ENCODE data around the gene TRERF1.

DNA sequence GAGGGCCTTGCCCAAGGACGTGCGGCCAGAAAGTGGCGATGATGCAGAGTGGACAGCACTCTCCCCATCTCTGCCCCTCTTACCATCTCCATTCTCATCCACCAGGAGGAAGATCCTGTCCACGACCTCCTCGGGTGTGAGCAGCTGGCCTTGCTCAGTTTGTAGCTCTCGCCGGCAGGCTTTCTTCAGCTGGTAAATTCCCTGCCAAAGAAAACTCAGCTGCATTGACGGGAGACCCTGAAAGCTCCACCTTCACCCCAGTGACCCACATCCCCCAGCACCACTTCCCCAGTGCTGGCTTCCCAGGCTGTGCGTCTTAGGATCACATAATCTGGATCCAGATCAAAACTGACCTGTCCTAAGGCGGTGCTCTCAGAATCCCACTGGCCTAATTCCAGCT is 266.1 kb downstream of the TRERF1 start:
- TF ChIP-seq CTCF (IDR thresholded peaks at IDR 0.05) (no peak), POLR2A (IDR thresholded peaks at IDR 0.05) (no peak)
